Common myeloid progenitor, CD34-positive (primary cell): Measurements from ENCODE around the gene TUBGCP3.

Experiments used
- CTCF ChIA-PET: fragments of 350-600 bp; sonication (Branson Sonifier 250); formaldehyde crosslinking; loops from one replicate; lab custom pipeline; 2021; ENCODE audit warnings: antibody characterized with exemption; lab: Charles Lee
- POLR2A ChIA-PET: fragments of 350-600 bp; sonication (Branson Sonifier 250); formaldehyde crosslinking; loops from one replicate; lab custom pipeline; 2021; ENCODE audit warnings: antibody characterized with exemption; lab: Charles Lee
- DNase-seq, 3 donors: peaks; one replicate each; pipeline versions ENCODE4 v3.0.0 to v3.0.0-alpha.2; 2013
- H3K27ac ChIP-seq, 2 experiments: 1 replicate in 1 of 2; 2 replicates in 1 of 2; pipeline ENCODE4 v1.7.0; 2013; ENCODE audit warnings: inconsistent platforms in 2 of 2, low read length in 2 of 2, mild to moderate bottlenecking in 2 of 2, low read depth in 1 of 2, moderate library complexity in 1 of 2; ENCODE audit not compliant: severe bottlenecking in 2 of 2, insufficient read depth in 1 of 2, poor library complexity in 1 of 2
- H3K27me3 ChIP-seq, 5 experiments: replicated peaks in 2 of 5; 1 replicate in 3 of 5; 2 replicates in 2 of 5; pipeline versions ENCODE4 v1.6.1 to v1.7.0; 2013; ENCODE audit warnings: low read length in 4 of 5, mild to moderate bottlenecking in 2 of 5, moderate library complexity in 2 of 5, inconsistent platforms in 1 of 5; ENCODE audit not compliant: insufficient read depth in 5 of 5, control insufficient read depth in 4 of 5
- H3K36me3 ChIP-seq, 4 experiments: 1 replicate in 2 of 4; 2 replicates in 2 of 4; pipeline versions ENCODE4 v1.6.1 to v1.7.0; 2013; ENCODE audit warnings: low read length in 3 of 4, control low read depth in 1 of 4, mild to moderate bottlenecking in 1 of 4; ENCODE audit not compliant: control insufficient read depth in 4 of 4, insufficient read depth in 4 of 4
- H3K4me1 ChIP-seq, 4 experiments: 1 replicate in 3 of 4; 2 replicates in 1 of 4; pipeline versions ENCODE4 v1.6.1 to v1.7.1; 2013; ENCODE audit warnings: low read length in 3 of 4, mild to moderate bottlenecking in 3 of 4, control low read depth in 1 of 4, inconsistent platforms in 1 of 4, moderate library complexity in 1 of 4; ENCODE audit not compliant: control insufficient read depth in 4 of 4, insufficient read depth in 4 of 4; ENCODE audit errors: control extremely low read depth in 1 of 4
- H3K4me3 ChIP-seq, 7 experiments: 1 replicate in 4 of 7; 2 replicates in 3 of 7; pipeline versions ENCODE4 v1.5.1 to v1.7.0; 2013; ENCODE audit warnings: mild to moderate bottlenecking in 7 of 7, low read length in 6 of 7, moderate library complexity in 6 of 7, inconsistent platforms in 2 of 7, low read depth in 2 of 7, control low read depth in 1 of 7; ENCODE audit not compliant: insufficient read depth in 4 of 7, control insufficient read depth in 1 of 7; ENCODE audit errors: extremely low read depth in 1 of 7
- H3K9me3 ChIP-seq, 5 experiments: 1 replicate in 4 of 5; 2 replicates in 1 of 5; pipeline versions ENCODE4 v1.6.1 to v1.7.1; 2013; ENCODE audit warnings: low read length in 4 of 5, mild to moderate bottlenecking in 2 of 5, inconsistent platforms in 1 of 5, low read depth in 1 of 5, moderate library complexity in 1 of 5; ENCODE audit not compliant: control insufficient read depth in 4 of 5, insufficient read depth in 2 of 5; ENCODE audit errors: control extremely low read depth in 1 of 5
- WGBS: methylation state at CpG from one replicate; pipeline ENCODE4 v1.1.5; 2013; ENCODE audit not compliant: insufficient coverage; 5-methylcytosine and 5-hydroxymethylcytosine counted together

Gene TUBGCP3

GRCh38 chr13:112475889-112476288 lies 112.1 kb downstream of the TUBGCP3 start:
- ChIA-PET CTCF (no interaction called here), POLR2A (no interaction called here)
- no peak overlapping the region for H3K4me3 ChIP-seq

GRCh38 chr13:112474869-112475268 lies 113.1 kb downstream of the TUBGCP3 start:
- Histone ChIP-seq H3K27ac (no peak overlapping the region), H3K36me3 (no peaks in the 10 kb centered on the region), H3K9me3 (peaks cover 0 to 6% (median 1%) of the 10 kb centered on the region in 5 experiments), H3K4me3 (no peak overlapping the region), H3K4me1 (no peaks in the 10 kb centered on the region), H3K27me3 (no peaks in the 10 kb centered on the region)
- DNase-seq, result no peak
- ChIA-PET POLR2A (no interaction called here), CTCF (no interaction called here)
- WGBS, result 83% methylated on average over 3 of the region's 8 CpGs

More at GRCh38 chr13:112475889-112476288, 112.1 kb downstream of the TUBGCP3 start:
- no peak for DNase-seq
- Histone ChIP-seq H3K36me3 (no peaks in the 10 kb centered on the region), H3K4me1 (no peaks in the 10 kb centered on the region), H3K9me3 (peaks cover 0 to 6% (median 0%) of the 10 kb centered on the region in 5 experiments), H3K27ac (no peak overlapping the region), H3K27me3 (no peaks in the 10 kb centered on the region)
- 100% methylated on average over 1 of the region's 1 CpG for WGBS

- 100% methylated on average over 2 of the region's 5 CpGs for WGBS
- CTCF ChIA-PET, result interaction anchor here (0.6 kb wide), 1 partner anchor 22 kb away, joined by 4 read pairs; no protein-coding TSS in a partner anchor
These were observed 114.1 kb downstream of the TUBGCP3 start for GRCh38 chr13:112473818-112474217.

DNA sequence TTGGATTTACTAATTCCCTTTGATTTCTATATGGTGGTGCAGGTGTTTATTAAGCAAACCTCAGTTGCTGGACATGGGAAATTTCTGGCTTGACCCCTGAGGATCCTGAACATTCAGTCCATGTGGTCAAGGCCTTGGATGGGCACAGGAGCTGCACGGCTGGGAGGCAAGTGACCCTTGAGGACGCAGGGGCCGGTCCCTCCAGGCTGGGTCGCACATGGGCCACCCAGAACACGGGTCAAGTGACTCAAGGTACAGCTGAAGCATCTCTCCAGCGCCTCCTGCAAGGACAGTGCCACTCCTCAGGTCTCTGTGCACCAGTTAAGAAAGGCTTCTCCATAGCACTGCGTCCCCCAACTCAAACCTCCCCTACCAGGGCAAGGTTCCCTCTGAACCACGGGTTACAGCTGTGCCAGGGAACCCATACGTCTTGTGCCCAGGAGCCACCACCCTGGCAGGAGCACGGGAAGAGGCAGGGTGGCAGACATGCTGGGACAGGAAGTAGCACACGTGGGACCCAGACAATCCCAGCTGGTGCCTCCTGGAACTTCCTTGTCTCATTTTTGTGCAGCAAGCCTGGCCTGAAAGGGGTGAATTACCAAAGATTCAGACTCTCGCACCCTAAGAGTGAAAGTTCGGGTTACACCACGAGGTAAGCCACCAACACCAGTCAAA lies 118.7 kb downstream of the TUBGCP3 start:
- Histone ChIP-seq H3K9me3 (peaks cover 0 to 12% (median 0%) of the 10 kb centered on the region in 5 experiments), H3K4me1 (no peaks in the 10 kb centered on the region), H3K27ac (no peak overlapping the region), H3K27me3 (peaks cover 0 to 21% (median 0%) of the 10 kb centered on the region in 5 experiments), H3K36me3 (no peaks in the 10 kb centered on the region), H3K4me3 (no peak overlapping the region)
- POLR2A ChIA-PET, result no interaction called here
- CTCF ChIA-PET, result interaction anchor here (1.0 to 1.6 kb wide), 2 partner anchors 26 kb away, joined by 3 to 6 read pairs; no protein-coding TSS in a partner anchor
- no peak for DNase-seq
- 90% methylated on average over 14 of the region's 14 CpGs for WGBS

More at GRCh38 chr13:112473818-112474217, 114.1 kb downstream of the TUBGCP3 start:
- DNase-seq, result no peak
- Histone ChIP-seq H3K36me3 (no peaks in the 10 kb centered on the region), H3K9me3 (peaks cover 0 to 6% (median 1%) of the 10 kb centered on the region in 5 experiments), H3K27me3 (peaks cover 0 to 6% (median 0%) of the 10 kb centered on the region in 5 experiments), H3K4me3 (no peak overlapping the region), H3K4me1 (no peaks in the 10 kb centered on the region), H3K27ac (no peak overlapping the region)
- POLR2A ChIA-PET, result interaction anchor here (0.6 kb wide), 2 partner anchors 280 to 1662 kb away, joined by 5 to 6 read pairs; no protein-coding TSS in a partner anchor

GRCh38 chr13:112468069-112468468 lies 119.9 kb downstream of the TUBGCP3 start:
- Histone ChIP-seq H3K27me3 (peaks cover 0 to 21% (median 0%) of the 10 kb centered on the region in 5 experiments), H3K27ac (no peak overlapping the region), H3K4me1 (no peaks in the 10 kb centered on the region), H3K36me3 (no peaks in the 10 kb centered on the region), H3K4me3 (no peak overlapping the region), H3K9me3 (peaks cover 0 to 16% (median 0%) of the 10 kb centered on the region in 5 experiments)
- WGBS, result 91% methylated on average over 6 of the region's 10 CpGs
- no peak for DNase-seq
- ChIA-PET POLR2A (no interaction called here), CTCF (interaction anchor here (1.0 kb wide), 1 partner anchor 25 kb away, joined by 3 read pairs; no protein-coding TSS in a partner anchor)

- ChIA-PET POLR2A (no interaction called here), CTCF (no interaction called here)
- Histone ChIP-seq H3K27me3 (peaks cover 0 to 26% (median 3%) of the 10 kb centered on the region in 5 experiments), H3K9me3 (peaks cover 0 to 20% (median 3%) of the 10 kb centered on the region in 5 experiments), H3K4me1 (no peaks in the 10 kb centered on the region), H3K27ac (no peak overlapping the region), H3K4me3 (no peak overlapping the region), H3K36me3 (no peaks in the 10 kb centered on the region)
- 86% methylated on average over 14 of the region's 19 CpGs for WGBS
- no peak for DNase-seq
These were observed 120.7 kb downstream of the TUBGCP3 start for GRCh38 chr13:112467236-112467635.
